Parathyroid adenoma (tissue), 2 donors: Measurements from ENCODE around the gene LINC00237.

ENCODE experiments used
- H2AFZ ChIP-seq: fragments of 300-600 bp; sonication (generic); one replicate; pipeline ENCODE4 v1.7.0; 2017; ENCODE audit warnings: antibody characterized with exemption, mild to moderate bottlenecking
- H3K27ac ChIP-seq: fragments of 300-600 bp; sonication (generic); one replicate; pipeline ENCODE4 v1.7.0; 2017
- H3K27me3 ChIP-seq: fragments of 300-600 bp; sonication (generic); one replicate; pipeline ENCODE4 v1.7.0; 2017; ENCODE audit warnings: low read length; ENCODE audit not compliant: control insufficient read depth, insufficient read depth
- H3K36me3 ChIP-seq: fragments of 300-600 bp; sonication (generic); one replicate; pipeline ENCODE4 v1.7.0; 2017; ENCODE audit warnings: low read length; ENCODE audit not compliant: control insufficient read depth, insufficient read depth
- H3K4me1 ChIP-seq: fragments of 300-600 bp; sonication (generic); one replicate; pipeline ENCODE4 v1.7.0; 2017; ENCODE audit warnings: control low read depth
- H3K4me2 ChIP-seq: fragments of 300-600 bp; sonication (generic); one replicate; pipeline ENCODE4 v1.7.0; 2017; ENCODE audit warnings: low read length
- H3K4me3 ChIP-seq: fragments of 300-600 bp; sonication (generic); one replicate; pipeline ENCODE4 v1.7.0; 2017; ENCODE audit warnings: low read depth, low read length
- H3K79me2 ChIP-seq: fragments of 300-600 bp; sonication (generic); one replicate; pipeline ENCODE4 v1.7.0; 2017; ENCODE audit warnings: control low read depth
- H3K9ac ChIP-seq: fragments of 300-600 bp; sonication (generic); one replicate; pipeline ENCODE4 v1.7.0; 2017; ENCODE audit warnings: mild to moderate bottlenecking
- H3K9me3 ChIP-seq: fragments of 300-600 bp; sonication (generic); one replicate; pipeline ENCODE4 v1.7.0; 2017; ENCODE audit warnings: low read length; ENCODE audit not compliant: control insufficient read depth
- TF ChIP-seq, protein P1 (sequence below): fragments of 300-600 bp; sonication (generic); IDR thresholded peaks from one replicate; pipeline ENCODE4 v1.7.0; 2017; ENCODE audit warnings: antibody characterized with exemption, mild to moderate bottlenecking
- donor health status: primary hyperparathyroidism.

LINC00237 gene

DNA sequence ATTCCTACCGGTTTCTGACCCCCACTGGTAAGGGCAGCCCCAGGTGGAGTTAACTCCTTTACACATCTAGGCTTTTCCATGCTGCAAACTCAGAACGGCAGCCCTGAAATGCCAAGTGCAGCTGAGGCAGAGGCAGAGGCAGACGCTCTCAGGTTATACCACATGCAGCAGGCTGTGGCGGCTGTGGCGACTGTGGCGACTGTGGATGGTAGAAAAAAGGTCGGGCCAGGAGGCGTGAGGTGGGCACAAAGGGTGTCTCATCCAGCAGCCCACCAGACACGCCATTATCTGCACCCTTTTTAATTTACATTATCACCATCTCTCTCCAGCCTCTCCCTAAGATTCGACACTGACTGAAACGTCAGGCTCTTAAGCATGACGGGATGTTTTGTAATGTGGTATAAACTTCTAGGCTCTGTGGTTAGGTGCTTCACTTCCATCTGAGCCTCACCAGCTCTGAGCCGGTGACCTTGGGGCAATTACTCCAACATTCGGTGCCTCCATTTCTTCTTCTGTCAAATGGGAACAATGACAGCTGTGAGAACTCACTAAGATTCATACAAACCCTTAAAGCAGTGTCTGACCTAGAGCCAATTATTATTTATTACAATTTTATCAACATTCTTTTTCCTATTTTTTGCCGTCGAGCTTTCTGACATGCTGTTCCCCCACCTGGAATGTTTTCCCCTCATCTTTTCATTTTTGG lies 27.9 kb upstream of the LINC00237 start:
- H3K4me2 ChIP-seq = no peak overlapping the region
- no peak overlapping the region for H3K4me3 ChIP-seq
- H3K9ac ChIP-seq = no peak overlapping the region
- no peaks in the 10 kb centered on the region for H3K36me3 ChIP-seq
- no peaks in the 10 kb centered on the region for H3K4me1 ChIP-seq
- no peak overlapping the region for H3K27ac ChIP-seq
- no peak overlapping the region for H2AFZ ChIP-seq
- no peaks in the 10 kb centered on the region for H3K79me2 ChIP-seq
- no peaks in the 10 kb centered on the region for H3K27me3 ChIP-seq
- H3K9me3 ChIP-seq = no peaks in the 10 kb centered on the region
- TF ChIP-seq, protein P1, sequence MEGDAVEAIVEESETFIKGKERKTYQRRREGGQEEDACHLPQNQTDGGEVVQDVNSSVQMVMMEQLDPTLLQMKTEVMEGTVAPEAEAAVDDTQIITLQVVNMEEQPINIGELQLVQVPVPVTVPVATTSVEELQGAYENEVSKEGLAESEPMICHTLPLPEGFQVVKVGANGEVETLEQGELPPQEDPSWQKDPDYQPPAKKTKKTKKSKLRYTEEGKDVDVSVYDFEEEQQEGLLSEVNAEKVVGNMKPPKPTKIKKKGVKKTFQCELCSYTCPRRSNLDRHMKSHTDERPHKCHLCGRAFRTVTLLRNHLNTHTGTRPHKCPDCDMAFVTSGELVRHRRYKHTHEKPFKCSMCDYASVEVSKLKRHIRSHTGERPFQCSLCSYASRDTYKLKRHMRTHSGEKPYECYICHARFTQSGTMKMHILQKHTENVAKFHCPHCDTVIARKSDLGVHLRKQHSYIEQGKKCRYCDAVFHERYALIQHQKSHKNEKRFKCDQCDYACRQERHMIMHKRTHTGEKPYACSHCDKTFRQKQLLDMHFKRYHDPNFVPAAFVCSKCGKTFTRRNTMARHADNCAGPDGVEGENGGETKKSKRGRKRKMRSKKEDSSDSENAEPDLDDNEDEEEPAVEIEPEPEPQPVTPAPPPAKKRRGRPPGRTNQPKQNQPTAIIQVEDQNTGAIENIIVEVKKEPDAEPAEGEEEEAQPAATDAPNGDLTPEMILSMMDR = no peak

DNA sequence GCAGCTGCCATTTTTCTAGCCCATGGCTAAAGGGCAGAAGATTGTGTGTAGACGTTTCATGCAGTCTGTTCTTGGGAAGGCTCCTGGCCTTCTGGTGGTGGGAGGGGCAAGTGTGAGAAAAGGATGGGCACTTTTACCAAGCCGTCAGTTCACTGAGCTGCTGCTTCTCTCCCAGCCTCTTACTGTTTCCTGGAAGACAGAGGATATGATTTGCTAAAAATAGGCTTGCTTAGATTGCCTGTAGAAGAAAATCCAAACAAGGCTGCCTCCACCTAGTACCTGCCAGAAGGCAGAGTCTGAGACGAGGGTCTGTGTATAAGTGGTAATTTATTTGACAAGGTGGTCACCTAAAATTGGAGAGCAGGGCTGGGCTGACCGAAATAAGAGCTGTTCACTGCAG lies 27.2 kb upstream of the LINC00237 start:
- no peak overlapping the region for H2AFZ ChIP-seq
- H3K9me3 ChIP-seq = no peaks in the 10 kb centered on the region
- TF ChIP-seq, protein P1 = no peak
- no peaks in the 10 kb centered on the region for H3K79me2 ChIP-seq
- no peaks in the 10 kb centered on the region for H3K27me3 ChIP-seq
- no peak overlapping the region for H3K9ac ChIP-seq
- H3K4me2 ChIP-seq = no peak overlapping the region
- H3K4me3 ChIP-seq = no peak overlapping the region
- H3K27ac ChIP-seq = no peak overlapping the region
- H3K36me3 ChIP-seq = no peaks in the 10 kb centered on the region
- no peaks in the 10 kb centered on the region for H3K4me1 ChIP-seq

DNA sequence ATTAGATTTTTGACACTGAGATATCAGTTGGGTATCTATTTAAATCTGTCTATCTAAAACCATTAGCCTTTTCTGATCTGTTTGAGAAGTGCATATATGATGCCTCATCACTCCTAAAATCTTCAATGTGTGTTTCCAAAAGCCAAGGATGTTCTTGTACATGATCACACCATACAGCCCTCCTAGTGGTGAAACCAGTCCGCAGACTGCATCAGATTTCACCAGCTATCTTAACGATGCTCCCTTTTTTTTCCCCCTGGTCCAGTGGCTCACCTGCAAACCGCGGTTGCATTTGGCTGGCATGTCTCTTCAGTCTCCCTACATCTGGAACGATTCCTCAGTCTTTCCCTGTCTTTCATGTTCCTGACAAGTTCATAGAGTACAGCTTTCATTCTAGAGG lies 23.7 kb upstream of the LINC00237 start:
- H2AFZ ChIP-seq = no peak overlapping the region
- no peak overlapping the region for H3K4me3 ChIP-seq
- no peaks in the 10 kb centered on the region for H3K36me3 ChIP-seq
- H3K27ac ChIP-seq = no peak overlapping the region
- H3K79me2 ChIP-seq = no peaks in the 10 kb centered on the region
- H3K27me3 ChIP-seq = no peaks in the 10 kb centered on the region
- no peak overlapping the region for H3K9ac ChIP-seq
- TF ChIP-seq, protein P1 = no peak
- H3K4me2 ChIP-seq = no peak overlapping the region
- H3K4me1 ChIP-seq = no peaks in the 10 kb centered on the region
- no peaks in the 10 kb centered on the region for H3K9me3 ChIP-seq

DNA sequence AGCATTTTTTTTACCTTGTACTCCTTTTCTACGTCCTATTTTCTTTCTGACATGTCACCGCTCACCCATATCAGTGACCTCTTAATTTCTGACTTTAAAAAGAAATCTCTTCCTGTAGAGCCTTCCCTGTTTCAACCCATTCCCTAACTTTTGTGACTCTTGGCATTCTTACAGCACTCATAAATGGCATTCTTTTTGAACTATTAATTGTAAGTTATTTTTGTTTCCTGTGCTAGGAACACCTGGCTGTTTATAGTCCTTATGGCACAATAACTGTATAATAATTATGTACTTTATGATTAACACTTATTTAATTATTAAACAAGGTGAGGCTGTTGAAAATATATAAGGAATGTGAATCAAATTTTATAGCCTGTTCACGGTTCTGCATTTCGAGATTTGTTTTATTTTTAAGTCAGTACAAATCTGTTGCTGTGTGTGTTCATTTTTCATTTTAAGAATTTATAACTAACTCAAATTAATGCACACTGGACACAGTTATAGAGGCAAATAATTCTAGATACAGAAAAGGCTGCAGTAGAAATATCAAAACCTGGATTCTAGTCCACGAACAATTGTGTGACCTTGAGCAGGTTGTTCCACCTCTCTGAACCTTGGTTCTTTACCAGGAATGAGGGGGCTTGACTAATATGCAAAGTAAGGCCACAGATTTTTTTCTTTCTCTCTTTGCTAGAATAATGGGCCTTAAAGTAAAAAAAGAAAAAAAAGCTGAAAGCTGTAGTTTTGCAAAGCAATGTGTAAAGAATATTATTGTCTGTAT lies 21.2 kb upstream of the LINC00237 start:
- Histone ChIP-seq H3K4me2 (no peak overlapping the region), H3K79me2 (no peaks in the 10 kb centered on the region), H3K4me1 (no peaks in the 10 kb centered on the region), H2AFZ (no peak overlapping the region), H3K27me3 (no peaks in the 10 kb centered on the region), H3K9me3 (no peaks in the 10 kb centered on the region), H3K9ac (no peak overlapping the region), H3K36me3 (no peaks in the 10 kb centered on the region), H3K27ac (no peak overlapping the region), H3K4me3 (no peak overlapping the region)
- TF ChIP-seq, protein P1 = no peak
